Stimulated activated CD4-positive, alpha-beta T cell treated with anti-CD3 and anti-CD28 coated beads, Interleukin-4, amount 100 ng/mL, for 48 hours (primary cell): ENCODE results near the gene SLC25A13.

Experiments used
- DNase-seq, 2 donors: peaks; one replicate each; pipeline ENCODE4 v3.0.0-alpha.2; 2020; ENCODE audit warnings: low read depth in 2 of 2

Gene SLC25A13

GRCh38 chr7:96243241-96243640 is 78.7 kb downstream of the SLC25A13 start:
- no peak for DNase-seq

GRCh38 chr7:96241855-96242254 is 80.0 kb downstream of the SLC25A13 start:
- no peak for DNase-seq

- no peak for DNase-seq
These were observed 82.7 kb downstream of the SLC25A13 start for GRCh38 chr7:96238976-96239766.

GRCh38 chr7:96238474-96238873 is 83.4 kb downstream of the SLC25A13 start:
- no peak for DNase-seq

GRCh38 chr7:96237040-96237439 is 84.9 kb downstream of the SLC25A13 start:
- DNase-seq, result no peak

GRCh38 chr7:96236198-96237039 is 85.5 kb downstream of the SLC25A13 start:
- DNase-seq, result no peak

- no peak for DNase-seq
These were observed 86.6 kb downstream of the SLC25A13 start for GRCh38 chr7:96235281-96235680.

- no peak for DNase-seq
These were observed 88.3 kb downstream of the SLC25A13 start for GRCh38 chr7:96233528-96234154.

GRCh38 chr7:96233084-96233483 is 88.8 kb downstream of the SLC25A13 start:
- no peak for DNase-seq

GRCh38 chr7:96228760-96229159 is 93.1 kb downstream of the SLC25A13 start:
- DNase-seq, result no peak

- DNase-seq, result no peak
These were observed 96.6 kb downstream of the SLC25A13 start for GRCh38 chr7:96225251-96225650.

- DNase-seq, result no peak
These were observed 97.2 kb downstream of the SLC25A13 start for GRCh38 chr7:96224685-96225084.

- DNase-seq, result no peak
These were observed 97.8 kb downstream of the SLC25A13 start for GRCh38 chr7:96224073-96224472.

- no peak for DNase-seq
These were observed 100.0 kb downstream of the SLC25A13 start for GRCh38 chr7:96221888-96222287.

- no peak for DNase-seq
These were observed 102.3 kb downstream of the SLC25A13 start for GRCh38 chr7:96219378-96220130.

GRCh38 chr7:96218664-96219243 is 103.1 kb downstream of the SLC25A13 start:
- DNase-seq, result no peak

GRCh38 chr7:96217147-96217546 is 104.8 kb downstream of the SLC25A13 start:
- DNase-seq, result no peak

GRCh38 chr7:96216373-96216772 is 105.5 kb downstream of the SLC25A13 start:
- DNase-seq, result no peak

- DNase-seq, result no peak
These were observed 109.4 kb downstream of the SLC25A13 start for GRCh38 chr7:96212474-96212873.

- no peak for DNase-seq
These were observed 109.9 kb downstream of the SLC25A13 start for GRCh38 chr7:96211954-96212353.

- DNase-seq, result no peak
These were observed 116.2 kb downstream of the SLC25A13 start for GRCh38 chr7:96205665-96206064.
